GM12878 (cell line): ENCODE data around the gene SDK2. TPM values are rescaled to one million over a fixed set of nuclear protein-coding genes. Genes with fewer than 3 reads are reported as not detected.

Source experiments
- ATAC-seq: fragments of 200-7000 bp; cut with Tn5 transposase; 3 replicates; pipeline ENCODE4 v1.9.1; 2020; ENCODE audit warnings: mild to moderate bottlenecking, moderate library complexity
- BruUV-seq: library from RNA; stranded (reverse); fragments of 400-500 nt; replicated peaks from 2 replicates; lab custom pipeline; 2021; lab: Mats Ljungman, UMichigan
- CTCF ChIA-PET: fragments of 300-600 bp; sonication (Branson Sonifier 250); formaldehyde crosslinking; extraction: SDS; loops from one replicate; lab custom pipeline; 2021; ENCODE audit warnings: inconsistent platforms; lab: Yijun Ruan, JAX
- POLR2A ChIA-PET: fragments of 350-600 bp; formaldehyde crosslinking; extraction: SDS; loops from one replicate; lab custom pipeline; 2021; ENCODE audit warnings: inconsistent platforms; lab: Charles Lee
- RAD21 ChIA-PET: fragments of 300-600 bp; sonication (Branson Sonifier 250); formaldehyde crosslinking; loops from one replicate; lab custom pipeline; 2023; ENCODE audit warnings: antibody characterized with exemption; ENCODE audit not compliant: unreplicated experiment; lab: Charles Lee
- SMC1A ChIA-PET: fragments of 300-600 bp; sonication (Branson Sonifier 250); formaldehyde crosslinking; loops from one replicate; lab custom pipeline; 2023; ENCODE audit not compliant: unreplicated experiment, uncharacterized antibody; lab: Charles Lee
- DNase-seq: peaks from one replicate; pipeline ENCODE4 v3.0.0-alpha.2; 2011; ENCODE audit warnings: low read depth, low spot score
- FAIRE-seq: peaks from 3 replicates; lab custom pipeline; 2011; peaks lifted over from hg19 to GRCh38; lab: Jason Lieb, UNC
- H2AFZ ChIP-seq: 2 replicates; pipeline ENCODE4 v1.6.0; 2011; ENCODE audit warnings: low read depth, low read length, control low read depth; ENCODE audit not compliant: control insufficient read depth
- H3K27ac ChIP-seq: 2 replicates; pipeline ENCODE4 v1.5.1; 2011; ENCODE audit warnings: control low read depth; ENCODE audit not compliant: control insufficient read depth, insufficient read depth
- H3K27me3 ChIP-seq, 2 experiments: replicated peaks in 1 of 2; 2 replicates each; pipeline versions ENCODE4 v1.6.0 to v1.6.1; 2011; ENCODE audit warnings: low read length in 1 of 2; ENCODE audit not compliant: control insufficient read depth in 2 of 2, insufficient read depth in 2 of 2
- H3K36me3 ChIP-seq, 2 experiments: 2 replicates each; pipeline ENCODE4 v1.5.1; 2011; ENCODE audit warnings: low read length in 1 of 2; ENCODE audit not compliant: control insufficient read depth in 2 of 2, insufficient read depth in 2 of 2
- H3K4me1 ChIP-seq: 2 replicates; pipeline ENCODE4 v1.6.1; 2011; ENCODE audit warnings: mild to moderate bottlenecking, low read length, moderate library complexity, mixed read lengths; ENCODE audit not compliant: control insufficient read depth, insufficient read depth
- H3K4me2 ChIP-seq: 2 replicates; pipeline ENCODE4 v1.6.0; 2011; ENCODE audit warnings: control low read depth; ENCODE audit not compliant: control insufficient read depth, insufficient read depth
- H3K4me3 ChIP-seq: fragments of 200-600 bp; sonication (generic); 2 replicates; pipeline ENCODE4 v1.5.1; 2016
- H3K79me2 ChIP-seq: 2 replicates; pipeline ENCODE4 v1.6.0; 2011; ENCODE audit warnings: low read length; ENCODE audit not compliant: control insufficient read depth, insufficient read depth
- H3K9ac ChIP-seq: 2 replicates; pipeline ENCODE4 v1.8.0; 2011; ENCODE audit warnings: low read length, control low read depth, mixed read lengths; ENCODE audit not compliant: control insufficient read depth, insufficient read depth
- H3K9me3 ChIP-seq: replicated peaks from 3 replicates; pipeline ENCODE4 v1.5.1; 2011; ENCODE audit warnings: mild to moderate bottlenecking, low read length; ENCODE audit not compliant: control insufficient read depth, insufficient read depth
- H4K20me1 ChIP-seq: 2 replicates; pipeline ENCODE4 v1.6.0; 2011; ENCODE audit not compliant: control insufficient read depth, insufficient read depth
- DPF2 ChIP-seq: fragments of 450-650 bp; IDR thresholded peaks from 2 replicates; pipeline ENCODE4 v1.6.1; 2017; ENCODE audit warnings: mild to moderate bottlenecking
- E2F4 ChIP-seq: IDR thresholded peaks from 2 replicates; pipeline ENCODE4 v1.6.1; 2012; ENCODE audit warnings: low read depth, low read length, improper control_type of control experiment
- GABPA ChIP-seq: IDR thresholded peaks from 2 replicates; pipeline ENCODE4 v1.6.1; 2014; ENCODE audit warnings: antibody characterized with exemption, low read depth, mild to moderate bottlenecking, inconsistent platforms
- LARP7 ChIP-seq: fragments of 450-650 bp; IDR thresholded peaks from 2 replicates; pipeline ENCODE4 v1.6.1; 2017; ENCODE audit warnings: mild to moderate bottlenecking
- NR2C1 ChIP-seq: fragments of 450-650 bp; IDR thresholded peaks from 2 replicates; pipeline ENCODE4 v1.6.1; 2017; ENCODE audit warnings: antibody characterized with exemption, mild to moderate bottlenecking, moderate library complexity
- PRDM15 ChIP-seq: fragments of 450-650 bp; formaldehyde crosslinking; IDR thresholded peaks from 2 replicates; pipeline ENCODE4 v1.4.0; 2020; ENCODE audit warnings: mild to moderate bottlenecking, moderate library complexity
- STAT1 ChIP-seq: fragments of 450-650 bp; conservative IDR thresholded peaks from 2 replicates; pipeline ENCODE4 v1.6.1; 2014; ENCODE audit warnings: antibody characterized with exemption, mild to moderate bottlenecking
- TCF7 ChIP-seq: IDR thresholded peaks from 2 replicates; pipeline ENCODE4 v1.6.1; 2014; ENCODE audit warnings: antibody characterized with exemption, borderline replicate concordance
- ZNF687 ChIP-seq: fragments of 450-650 bp; IDR thresholded peaks from 2 replicates; pipeline ENCODE4 v1.6.1; 2017; ENCODE audit warnings: mild to moderate bottlenecking, moderate library complexity
- WGBS: methylation state at CpG from one replicate; pipeline ENCODE4 v1.1.6; 2016; ENCODE audit warnings: low lambda C conversion rate; ENCODE audit not compliant: insufficient replicate concordance, insufficient coverage; ENCODE audit errors: missing lambda C conversion rate; 5-methylcytosine and 5-hydroxymethylcytosine counted together
- in situ Hi-C: fragments of 300-500 bp; cut with MboI; formaldehyde crosslinking; loops from 9 replicates; pipeline ENCODE4 v1.14.3; 2018; ENCODE audit warnings: mixed read lengths
- intact Hi-C: fragments of 100-400 bp; cut with micrococcal nuclease; formaldehyde crosslinking; loops from one replicate; pipeline ENCODE4 v1.14.2; 2022; ENCODE audit not compliant: unreplicated experiment
- polyA plus RNA-seq, 11 experiments: library from polyadenylated mRNA; depleted of rRNA in 4 of 11; unstranded in 6 of 11; stranded (reverse) in 5 of 11; fragments of >200 nt; fragmentation: Nextera tagmentation in 4 of 11; fragmentation: Illumina TruSeq in 1 of 11; extraction: Ambion mirVana in 4 of 11; extraction: Trizol in 1 of 11; gene quantifications; 1 replicate in 1 of 11; 2 replicates in 10 of 11; pipeline versions ENCODE4 v1.2.1 to v1.2.3, GENCODE V29; 2011 to 2016; ENCODE audit warnings: inconsistent platforms in 2 of 11, missing spikeins in 2 of 11, low read depth in 1 of 11
- total RNA-seq, 4 experiments: library from RNA; depleted of rRNA in 3 of 4; stranded (reverse); fragments of >200 nt in 3 of 4; fragmentation: Illumina TruSeq in 1 of 4; extraction: Trizol in 1 of 4; gene quantifications; 2 replicates each; pipeline versions ENCODE4 v1.2.1 to v1.2.3, GENCODE V29; 2013 to 2021
- TF ChIP-seq, protein P1 (sequence below): fragments of 450-650 bp; formaldehyde crosslinking; IDR thresholded peaks from 2 replicates; pipeline ENCODE4 v1.4.0; 2022; ENCODE audit warnings: mild to moderate bottlenecking, moderate library complexity

Gene SDK2
- total and polyA plus RNA-seq, 10 of the 15 experiments (the other 5 are each of a cell fraction or from before 2014, with no cell fraction given), result 0.03 to 0.08 (median 0.03) TPM; not detected in 7

DNA sequence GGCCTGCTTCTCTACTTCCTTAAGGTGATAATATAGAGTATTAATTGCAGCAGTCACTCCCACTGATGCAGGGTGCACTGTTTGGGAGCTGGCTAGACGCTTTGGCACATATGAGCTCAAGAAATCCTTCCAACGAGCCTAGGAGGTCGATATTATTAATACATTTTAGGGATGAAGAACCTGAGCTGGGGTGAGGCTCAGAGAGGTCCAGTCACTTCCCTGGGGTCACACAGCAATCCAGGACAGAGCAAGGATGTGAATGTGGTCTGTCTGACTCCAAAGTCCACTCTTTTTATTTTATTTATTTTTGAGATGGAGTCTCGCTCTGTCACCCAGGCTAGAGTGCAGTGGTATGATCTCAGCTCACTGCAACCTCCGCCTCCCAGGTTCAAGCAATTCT, 176.0 kb downstream of the SDK2 start (continued):
- TF ChIP-seq, protein P1, sequence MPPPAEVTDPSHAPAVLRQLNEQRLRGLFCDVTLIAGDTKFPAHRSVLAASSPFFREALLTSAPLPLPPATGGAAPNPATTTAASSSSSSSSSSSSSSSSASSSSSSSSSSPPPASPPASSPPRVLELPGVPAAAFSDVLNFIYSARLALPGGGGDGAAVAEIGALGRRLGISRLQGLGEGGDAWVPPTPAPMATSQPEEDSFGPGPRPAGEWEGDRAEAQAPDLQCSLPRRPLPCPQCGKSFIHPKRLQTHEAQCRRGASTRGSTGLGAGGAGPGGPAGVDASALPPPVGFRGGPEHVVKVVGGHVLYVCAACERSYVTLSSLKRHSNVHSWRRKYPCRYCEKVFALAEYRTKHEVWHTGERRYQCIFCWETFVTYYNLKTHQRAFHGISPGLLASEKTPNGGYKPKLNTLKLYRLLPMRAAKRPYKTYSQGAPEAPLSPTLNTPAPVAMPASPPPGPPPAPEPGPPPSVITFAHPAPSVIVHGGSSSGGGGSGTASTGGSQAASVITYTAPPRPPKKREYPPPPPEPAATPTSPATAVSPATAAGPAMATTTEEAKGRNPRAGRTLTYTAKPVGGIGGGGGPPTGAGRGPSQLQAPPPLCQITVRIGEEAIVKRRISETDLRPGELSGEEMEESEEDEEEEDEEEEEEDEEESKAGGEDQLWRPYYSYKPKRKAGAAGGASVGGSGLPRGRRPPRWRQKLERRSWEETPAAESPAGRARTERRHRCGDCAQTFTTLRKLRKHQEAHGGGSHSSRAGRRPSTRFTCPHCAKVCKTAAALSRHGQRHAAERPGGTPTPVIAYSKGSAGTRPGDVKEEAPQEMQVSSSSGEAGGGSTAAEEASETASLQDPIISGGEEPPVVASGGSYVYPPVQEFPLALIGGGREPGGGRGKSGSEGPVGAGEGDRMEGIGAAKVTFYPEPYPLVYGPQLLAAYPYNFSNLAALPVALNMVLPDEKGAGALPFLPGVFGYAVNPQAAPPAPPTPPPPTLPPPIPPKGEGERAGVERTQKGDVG (CRISPR knock-in tag), result no peak
- TF ChIP-seq PRDM15 (no peak), TCF7 (no peak), NR2C1 (no peak), GABPA (no peak)

GRCh38 chr17:73467651-73468050, 176.6 kb downstream of the SDK2 start:
- Histone ChIP-seq H3K4me2 (no peak overlapping the region), H4K20me1 (no peaks in the 10 kb centered on the region), H3K4me1 (no peaks in the 10 kb centered on the region), H2AFZ (no peak overlapping the region), H3K4me3 (no peak overlapping the region), H3K9ac (no peak overlapping the region), H3K27ac (no peak overlapping the region), H3K27me3 (peaks cover 0 to 4% of the 10 kb centered on the region in 2 experiments; a peak in 2 of 4 replicates), H3K79me2 (no peaks in the 10 kb centered on the region), H3K36me3 (no peaks in the 10 kb centered on the region), H3K9me3 (no peaks in the 10 kb centered on the region)
- in situ Hi-C loops (no loop called here), intact Hi-C loops (no loop called here)
- DNase-seq (no peak), ATAC-seq (no peak), FAIRE-seq (no peak)
- ChIA-PET CTCF (no interaction called here), RAD21 (no interaction called here), SMC1A (no interaction called here), POLR2A (no interaction called here)
- no TSS peak for BruUV-seq
- WGBS, result 8% methylated on average over 6 of the region's 6 CpGs
- TF ChIP-seq STAT1 (no peak), LARP7 (no peak), E2F4 (no peak), ZNF687 (no peak), DPF2 (no peak)
